ENCODE results near the gene ADGRG3.

ADGRG3 gene

GRCh38 chr16:57630931-57631845 is 36.9 kb upstream of the ADGRG3 start:
- DNase-seq (ENCODE audit: low spot score): no peak

GRCh38 chr16:57632568-57632967 is 35.5 kb upstream of the ADGRG3 start:
- no peak for DNase-seq (ENCODE audit: low spot score)

GRCh38 chr16:57633383-57634064 is 34.6 kb upstream of the ADGRG3 start:
- DNase-seq (ENCODE audit: low spot score): no peak

GRCh38 chr16:57634171-57634570 is 33.9 kb upstream of the ADGRG3 start:
- DNase-seq (ENCODE audit: low spot score): no peak

- DNase-seq (ENCODE audit: low spot score): no peak
Observed at GRCh38 chr16:57635266-57636097, 32.6 kb upstream of the ADGRG3 start.

GRCh38 chr16:57636184-57636583 is 31.9 kb upstream of the ADGRG3 start:
- no peak for DNase-seq (ENCODE audit: low spot score)

- no peak for DNase-seq (ENCODE audit: low spot score)
Observed at GRCh38 chr16:57637020-57637419, 31.1 kb upstream of the ADGRG3 start.

GRCh38 chr16:57637424-57637823 is 30.7 kb upstream of the ADGRG3 start:
- DNase-seq (ENCODE audit: low spot score): no peak

- no peak for DNase-seq (ENCODE audit: low spot score)
Observed at GRCh38 chr16:57637965-57638364, 30.1 kb upstream of the ADGRG3 start.

- DNase-seq (ENCODE audit: low spot score): no peak
Observed at GRCh38 chr16:57638381-57638780, 29.7 kb upstream of the ADGRG3 start.

GRCh38 chr16:57639172-57639887 is 28.8 kb upstream of the ADGRG3 start:
- DNase-seq (ENCODE audit: low spot score): no peak

- DNase-seq (ENCODE audit: low spot score): no peak
Observed at GRCh38 chr16:57640185-57640584, 27.9 kb upstream of the ADGRG3 start.

- DNase-seq (ENCODE audit: low spot score): no peak
Observed at GRCh38 chr16:57640612-57641011, 27.5 kb upstream of the ADGRG3 start.

- no peak for DNase-seq (ENCODE audit: low spot score)
Observed at GRCh38 chr16:57642160-57643135, 25.7 kb upstream of the ADGRG3 start.

- DNase-seq (ENCODE audit: low spot score): no peak
Observed at GRCh38 chr16:57643147-57643874, 24.8 kb upstream of the ADGRG3 start.

GRCh38 chr16:57643910-57644309 is 24.2 kb upstream of the ADGRG3 start:
- no peak for DNase-seq (ENCODE audit: low spot score)

GRCh38 chr16:57644383-57645014 is 23.6 kb upstream of the ADGRG3 start:
- DNase-seq (ENCODE audit: low spot score): no peak

- DNase-seq (ENCODE audit: low spot score): no peak
Observed at GRCh38 chr16:57645169-57645568, 22.9 kb upstream of the ADGRG3 start.

- DNase-seq (ENCODE audit: low spot score): no peak
Observed at GRCh38 chr16:57645691-57646387, 22.3 kb upstream of the ADGRG3 start.
